Prostate gland (tissue), 2 donors: ENCODE results near the gene ACSF3. TPM values are rescaled to one million over a fixed set of nuclear protein-coding genes. Genes with fewer than 3 reads are reported as not detected.
"Not testable (repeated sequence)": the region's sequence is repeated elsewhere in the genome, so short reads cannot be mapped to it uniquely, and the experiment has no call there.

Experiments
- DNase-seq: peaks from one replicate; pipeline ENCODE4 v3.0.0-alpha.2; 2019; ENCODE audit warnings: low spot score
- H3K27ac ChIP-seq, 2 donors: fragments of 200-600 bp; sonication (generic); 2 replicates each; pipeline ENCODE4 v1.5.1; 2017 to 2019
- H3K27me3 ChIP-seq: fragments of 200-600 bp; sonication (generic); replicated peaks from 2 replicates; pipeline ENCODE4 v1.5.1; 2019; ENCODE audit not compliant: insufficient read depth
- H3K36me3 ChIP-seq, 2 donors: fragments of 200-600 bp; sonication (generic); 1 replicate in 1 of 2; 2 replicates in 1 of 2; pipeline versions ENCODE4 v1.5.1 to v1.8.1; 2017 to 2019
- H3K4me1 ChIP-seq: fragments of 200-600 bp; sonication (generic); replicated peaks from 2 replicates; pipeline ENCODE4 v1.5.1; 2019
- H3K4me3 ChIP-seq, 2 donors: fragments of 200-600 bp; sonication (generic); 2 replicates each; pipeline ENCODE4 v1.5.1; 2017 to 2019
- H3K9me3 ChIP-seq: fragments of 200-600 bp; sonication (generic); 2 replicates; pipeline ENCODE4 v1.5.1; 2017
- POLR2A ChIP-seq: fragments of 450-650 bp; IDR thresholded peaks from one replicate; pipeline ENCODE4 v1.6.1; 2016; ENCODE audit warnings: antibody characterized with exemption, mild to moderate bottlenecking
- POLR2AphosphoS5 ChIP-seq: sonication (generic); formaldehyde crosslinking; IDR thresholded peaks from one replicate; pipeline ENCODE4 v1.6.1; 2017; ENCODE audit warnings: antibody characterized with exemption
- WGBS: methylation state at CpG from one replicate; pipeline ENCODE4 v1.1.5; 2018; 5-methylcytosine and 5-hydroxymethylcytosine counted together
- intact Hi-C: fragments of 100-400 bp; cut with DNase I; formaldehyde crosslinking; loops from one replicate; pipeline ENCODE4 v1.14.2; 2022
- total RNA-seq, 2 donors: library from RNA; depleted of rRNA; stranded (reverse); fragments of >200 nt; gene quantifications; one replicate each; pipeline ENCODE4 v1.1.0, GENCODE V29; 2016
- TF ChIP-seq, protein P1 (sequence below), 4 experiments: fragments of 200-600 bp in 2 of 4; fragments of 450-650 bp in 2 of 4; sonication (generic) in 2 of 4; IDR thresholded peaks; 1 replicate in 3 of 4; 2 replicates in 1 of 4; pipeline ENCODE4 v1.5.1; 2016 to 2019; ENCODE audit warnings: antibody characterized with exemption in 4 of 4, mild to moderate bottlenecking in 2 of 4, moderate library complexity in 2 of 4

ACSF3 gene
- total RNA-seq, 2 donors from 2014 or later, result 42.1 to 80.5 TPM

DNA sequence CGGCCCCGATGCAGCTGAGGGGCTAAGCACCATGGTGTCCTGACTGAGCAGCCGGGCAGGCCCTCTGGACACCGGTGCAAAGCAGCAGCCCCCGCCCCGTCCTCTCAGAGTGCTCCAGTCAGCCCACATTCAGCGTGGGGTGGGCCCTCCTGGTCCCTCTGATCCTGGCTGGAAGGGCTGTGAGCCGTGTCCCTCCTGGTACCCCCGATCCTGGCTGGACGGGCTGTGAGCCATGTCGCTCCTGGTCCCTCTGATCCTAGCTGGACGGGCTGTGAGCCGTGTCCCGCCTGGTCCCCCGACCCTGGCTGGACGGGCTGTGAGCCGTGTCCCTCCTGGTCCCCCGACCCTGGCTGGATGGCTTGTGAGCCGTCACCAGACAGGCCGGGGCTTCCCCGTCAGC lies 26.9 kb upstream of the ACSF3 start:
- Histone ChIP-seq H3K27me3 (peaks cover 7% of the 10 kb centered on the region), H3K4me1 (no peaks in the 10 kb centered on the region), H3K9me3 (no peaks in the 10 kb centered on the region), H3K27ac (no peak overlapping the region), H3K4me3 (no peak overlapping the region), H3K36me3 (no peaks in the 10 kb centered on the region)
- no peak for DNase-seq
- intact Hi-C loops, result no loop called here
- 55% methylated on average over 15 of the region's 21 CpGs for WGBS
- TF ChIP-seq POLR2AphosphoS5 (no peak), POLR2A (no peak)
- TF ChIP-seq, protein P1, sequence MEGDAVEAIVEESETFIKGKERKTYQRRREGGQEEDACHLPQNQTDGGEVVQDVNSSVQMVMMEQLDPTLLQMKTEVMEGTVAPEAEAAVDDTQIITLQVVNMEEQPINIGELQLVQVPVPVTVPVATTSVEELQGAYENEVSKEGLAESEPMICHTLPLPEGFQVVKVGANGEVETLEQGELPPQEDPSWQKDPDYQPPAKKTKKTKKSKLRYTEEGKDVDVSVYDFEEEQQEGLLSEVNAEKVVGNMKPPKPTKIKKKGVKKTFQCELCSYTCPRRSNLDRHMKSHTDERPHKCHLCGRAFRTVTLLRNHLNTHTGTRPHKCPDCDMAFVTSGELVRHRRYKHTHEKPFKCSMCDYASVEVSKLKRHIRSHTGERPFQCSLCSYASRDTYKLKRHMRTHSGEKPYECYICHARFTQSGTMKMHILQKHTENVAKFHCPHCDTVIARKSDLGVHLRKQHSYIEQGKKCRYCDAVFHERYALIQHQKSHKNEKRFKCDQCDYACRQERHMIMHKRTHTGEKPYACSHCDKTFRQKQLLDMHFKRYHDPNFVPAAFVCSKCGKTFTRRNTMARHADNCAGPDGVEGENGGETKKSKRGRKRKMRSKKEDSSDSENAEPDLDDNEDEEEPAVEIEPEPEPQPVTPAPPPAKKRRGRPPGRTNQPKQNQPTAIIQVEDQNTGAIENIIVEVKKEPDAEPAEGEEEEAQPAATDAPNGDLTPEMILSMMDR (IDR thresholded peaks at IDR 0.05), result no peak

DNA sequence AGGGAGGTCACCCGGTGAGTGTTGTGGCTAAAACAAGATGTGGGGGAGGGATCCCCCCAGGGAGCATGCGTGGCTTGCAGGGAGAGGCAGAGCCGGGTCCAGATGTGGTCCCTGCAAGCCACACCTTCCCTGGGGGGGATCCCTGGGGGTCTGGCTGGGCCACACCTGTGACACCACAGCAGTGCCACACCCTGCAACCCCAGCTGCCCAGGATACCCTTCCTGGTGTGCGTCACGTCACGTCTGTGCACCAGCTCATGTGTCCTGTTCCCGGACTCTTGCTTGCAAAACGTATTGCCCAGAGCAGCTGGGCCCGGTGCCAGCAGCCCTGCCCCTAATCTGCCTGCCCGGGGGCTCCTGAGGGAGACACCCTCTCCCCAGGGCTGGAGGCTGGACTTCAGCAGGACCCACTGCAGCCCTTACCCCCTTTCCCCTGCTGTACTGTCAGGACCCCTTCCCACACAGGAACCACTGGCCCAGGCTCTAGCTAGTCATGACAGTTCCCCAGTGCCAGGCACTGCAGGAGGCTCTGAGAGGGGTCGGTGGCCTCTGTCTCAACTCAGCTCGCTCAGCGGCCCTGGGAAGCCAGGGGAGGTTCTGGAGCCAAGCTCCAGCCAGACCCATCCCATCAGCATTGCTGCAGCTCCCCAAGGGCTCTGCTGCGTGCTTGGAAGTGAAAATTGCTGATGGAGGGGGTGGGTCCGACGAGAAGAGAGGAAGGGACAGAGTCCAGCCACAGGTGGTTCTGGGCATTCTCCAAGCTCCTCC lies 25.8 kb upstream of the ACSF3 start:
- 41% methylated on average over 16 of the region's 16 CpGs for WGBS
- no peak overlapping the region for H3K27ac ChIP-seq
- peaks cover 7% of the 10 kb centered on the region for H3K27me3 ChIP-seq
- no peak for DNase-seq
- TF ChIP-seq POLR2AphosphoS5 (no peak), POLR2A (no peak)
- TF ChIP-seq, protein P1 (IDR thresholded peaks at IDR 0.05), result no peak
- intact Hi-C loops, result no loop called here
- no peak overlapping the region for H3K4me3 ChIP-seq
- no peaks in the 10 kb centered on the region for H3K36me3 ChIP-seq
- no peaks in the 10 kb centered on the region for H3K4me1 ChIP-seq
- no peaks in the 10 kb centered on the region for H3K9me3 ChIP-seq

DNA sequence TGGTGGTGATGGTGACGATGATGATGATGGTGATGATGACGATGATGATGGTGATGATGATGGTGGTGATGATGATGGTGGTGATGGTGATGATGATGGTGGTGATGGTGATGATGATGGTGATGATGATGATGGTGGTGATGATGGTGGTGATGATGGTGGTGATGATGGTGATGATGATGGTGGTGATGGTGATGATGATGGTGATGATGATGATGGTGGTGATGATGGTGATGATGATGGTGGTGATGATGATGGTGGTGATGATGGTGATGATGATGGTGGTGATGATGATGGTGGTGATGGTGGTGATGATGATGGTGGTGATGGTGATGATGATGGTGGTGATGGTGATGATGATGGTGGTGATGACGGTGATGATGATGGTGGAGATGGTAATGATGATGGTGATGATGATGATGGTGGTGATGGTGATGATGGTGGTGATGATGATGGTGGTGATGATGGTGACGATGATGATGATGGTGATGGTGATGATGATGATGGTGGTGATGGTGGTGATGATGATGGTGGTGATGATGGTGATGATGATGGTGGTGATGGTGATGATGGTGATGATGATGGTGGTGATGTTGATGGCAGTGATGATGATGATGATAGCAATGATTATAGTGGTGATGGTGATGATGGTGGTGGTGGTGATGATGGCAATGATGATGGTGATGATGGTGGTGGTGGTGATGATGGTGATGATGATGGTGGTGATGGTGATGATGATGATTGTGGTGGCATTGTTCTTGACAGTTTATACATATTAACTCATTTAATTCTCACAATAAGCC lies 24.6 kb upstream of the ACSF3 start:
- H3K27me3 ChIP-seq, DNase-seq, H3K4me3 ChIP-seq, H3K27ac ChIP-seq, H3K36me3 ChIP-seq, H3K4me1 ChIP-seq, intact Hi-C loops, H3K9me3 ChIP-seq: not testable (repeated sequence)
- WGBS, result 92% methylated on average over 4 of the region's 4 CpGs

DNA sequence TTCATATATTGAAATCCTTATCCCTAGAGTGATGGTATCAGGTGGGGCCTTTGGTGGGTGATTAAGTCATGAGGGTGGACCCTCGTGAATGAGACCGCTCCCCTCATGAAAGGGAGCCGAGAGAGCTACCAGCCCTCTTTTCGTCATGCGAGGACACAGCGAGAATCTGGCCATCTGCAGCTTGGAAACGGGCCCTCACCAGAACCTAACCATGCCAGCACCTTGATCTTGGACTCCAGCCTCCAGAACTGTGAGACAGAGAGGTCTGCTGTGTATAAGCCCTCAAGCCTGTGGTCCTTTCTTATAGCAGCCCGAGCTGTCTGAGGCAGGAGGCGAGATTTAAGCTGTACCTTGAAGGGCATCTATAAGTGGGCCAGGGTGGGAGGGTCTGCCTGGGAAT lies 23.7 kb upstream of the ACSF3 start:
- no peak for DNase-seq
- Histone ChIP-seq H3K4me1 (no peaks in the 10 kb centered on the region), H3K27me3 (peaks cover 7% of the 10 kb centered on the region), H3K36me3 (no peaks in the 10 kb centered on the region), H3K4me3 (no peak overlapping the region), H3K27ac (no peak overlapping the region), H3K9me3 (no peaks in the 10 kb centered on the region)
- 85% methylated on average over 9 of the region's 9 CpGs for WGBS
- TF ChIP-seq, protein P1 (IDR thresholded peaks at IDR 0.05), result no peak
- TF ChIP-seq POLR2A, result no peak
- no peak for TF ChIP-seq POLR2AphosphoS5
- intact Hi-C loops, result no loop called here

DNA sequence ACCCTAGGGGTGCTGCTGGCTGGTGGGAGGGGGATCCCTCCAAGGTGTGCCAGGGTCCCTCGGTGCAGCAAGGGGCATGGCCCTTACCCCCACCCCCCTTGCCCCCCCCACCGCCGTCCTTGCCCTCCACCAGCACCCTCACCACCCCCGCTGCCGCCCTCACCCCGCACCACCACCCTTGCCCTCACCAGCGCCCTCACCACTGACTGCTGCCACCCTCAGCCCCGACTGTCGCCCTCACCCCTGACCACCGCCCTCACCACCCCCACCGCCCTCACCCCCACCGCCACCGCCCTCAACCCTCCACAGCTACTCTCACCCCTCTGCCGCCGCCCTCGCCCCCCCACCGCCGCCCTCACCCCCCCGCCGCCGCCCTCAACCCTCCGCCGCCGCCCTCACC lies 23.1 kb upstream of the ACSF3 start:
- no peak overlapping the region for H3K4me3 ChIP-seq
- no peaks in the 10 kb centered on the region for H3K36me3 ChIP-seq
- 90% methylated on average over 24 of the region's 24 CpGs for WGBS
- no peaks in the 10 kb centered on the region for H3K4me1 ChIP-seq
- H3K27ac ChIP-seq, result no peak overlapping the region
- TF ChIP-seq POLR2AphosphoS5 (no peak), POLR2A (no peak)
- TF ChIP-seq, protein P1 (IDR thresholded peaks at IDR 0.05), result no peak
- DNase-seq, result no peak
- intact Hi-C loops, result no loop called here
- no peaks in the 10 kb centered on the region for H3K9me3 ChIP-seq
- H3K27me3 ChIP-seq, result peaks cover 7% of the 10 kb centered on the region
